Astrocyte (in vitro differentiated cells and primary cell): ENCODE data around the gene IGSF21. TPM values are rescaled to one million over a fixed set of nuclear protein-coding genes. Genes with fewer than 3 reads are reported as not detected.

Experiments
- DNase-seq: peaks from one replicate; pipeline ENCODE4 v3.0.0-alpha.2; 2010; ENCODE audit warnings: low read depth
- FAIRE-seq: peaks from 2 replicates; lab custom pipeline; 2011; peaks lifted over from hg19 to GRCh38; lab: Jason Lieb, UNC
- H2AFZ ChIP-seq: 2 replicates; pipeline ENCODE4 v1.6.0; 2012; ENCODE audit warnings: low read depth, low read length, inconsistent platforms
- H3K27ac ChIP-seq: 2 replicates; pipeline ENCODE4 v1.5.1; 2011; ENCODE audit warnings: low read depth, low read length, inconsistent platforms
- H3K27me3 ChIP-seq: 2 replicates; pipeline ENCODE4 v1.6.0; 2011; ENCODE audit warnings: low read length, inconsistent platforms; ENCODE audit not compliant: insufficient read depth
- H3K36me3 ChIP-seq: 2 replicates; pipeline ENCODE4 v1.5.1; 2011; ENCODE audit warnings: low read length, inconsistent platforms; ENCODE audit not compliant: insufficient read depth
- H3K4me1 ChIP-seq: 2 replicates; pipeline ENCODE4 v1.5.1; 2011; ENCODE audit warnings: low read length, inconsistent platforms; ENCODE audit not compliant: insufficient read depth
- H3K4me2 ChIP-seq: 2 replicates; pipeline ENCODE4 v1.6.0; 2012; ENCODE audit warnings: low read length, inconsistent platforms
- H3K4me3 ChIP-seq: 2 replicates; pipeline ENCODE4 v1.5.1; 2011; ENCODE audit warnings: low read depth, mild to moderate bottlenecking, low read length, inconsistent platforms; ENCODE audit not compliant: insufficient read depth
- H3K79me2 ChIP-seq: 2 replicates; pipeline ENCODE4 v1.6.0; 2012; ENCODE audit warnings: mild to moderate bottlenecking, low read length, inconsistent platforms; ENCODE audit not compliant: insufficient read depth
- H3K9ac ChIP-seq: 2 replicates; pipeline ENCODE4 v1.6.0; 2012; ENCODE audit warnings: mild to moderate bottlenecking, low read length, inconsistent platforms
- H3K9me3 ChIP-seq: 2 replicates; pipeline ENCODE4 v1.5.1; 2012; ENCODE audit warnings: low read depth, mild to moderate bottlenecking, low read length, inconsistent platforms; ENCODE audit not compliant: insufficient read depth
- H4K20me1 ChIP-seq: 2 replicates; pipeline ENCODE4 v1.6.0; 2012; ENCODE audit warnings: low read length, inconsistent platforms; ENCODE audit not compliant: insufficient read depth
- H3K27ac Mint-ChIP-seq: one replicate; pipeline ENCODE4 v1.8.0; 2021; ENCODE audit warnings: mild to moderate bottlenecking, mixed read lengths; ENCODE audit not compliant: unreplicated experiment
- H3K27me3 Mint-ChIP-seq: one replicate; pipeline ENCODE4 v1.8.0; 2021; ENCODE audit warnings: low read depth, mixed read lengths; ENCODE audit not compliant: unreplicated experiment
- H3K36me3 Mint-ChIP-seq: one replicate; pipeline ENCODE4 v1.8.0; 2021; ENCODE audit warnings: low read depth, mixed read lengths; ENCODE audit not compliant: unreplicated experiment
- H3K4me1 Mint-ChIP-seq: one replicate; pipeline ENCODE4 v1.8.0; 2021; ENCODE audit warnings: low read depth, mixed read lengths; ENCODE audit not compliant: unreplicated experiment
- H3K4me3 Mint-ChIP-seq: one replicate; pipeline ENCODE4 v1.8.0; 2021; ENCODE audit warnings: mild to moderate bottlenecking, moderate library complexity, mixed read lengths; ENCODE audit not compliant: unreplicated experiment
- H3K9me3 Mint-ChIP-seq: one replicate; pipeline ENCODE4 v1.8.0; 2021; ENCODE audit warnings: mild to moderate bottlenecking, mixed read lengths; ENCODE audit not compliant: unreplicated experiment
- CTCF ChIP-seq: IDR thresholded peaks from 2 replicates; pipeline ENCODE4 v1.5.1; 2011; ENCODE audit warnings: low read depth, mild to moderate bottlenecking, inconsistent platforms, low read length, moderate library complexity; ENCODE audit not compliant: insufficient read depth
- EZH2 ChIP-seq: IDR thresholded peaks from 2 replicates; pipeline ENCODE4 v1.6.1; 2012; ENCODE audit warnings: mild to moderate bottlenecking, low read length, inconsistent platforms; ENCODE audit not compliant: insufficient read depth
- total RNA-seq: library from RNA; stranded (reverse); gene quantifications from 2 replicates; pipeline ENCODE4 v1.2.1, GENCODE V29; 2021

The IGSF21 gene
- total RNA-seq, 1 donor from 2014 or later: not detected

- Mint-ChIP-seq H3K9me3 (peaks cover 2% of the 10 kb centered on the region), H3K4me1 (no peaks in the 10 kb centered on the region), H3K36me3 (no peaks in the 10 kb centered on the region), H3K27me3 (peaks cover 68% of the 10 kb centered on the region), H3K4me3 (no peak overlapping the region), H3K27ac (no peak overlapping the region)
- Histone ChIP-seq H3K9ac (no peak overlapping the region), H2AFZ (no peak overlapping the region), H3K27me3 (no peaks in the 10 kb centered on the region), H4K20me1 (no peaks in the 10 kb centered on the region), H3K4me2 (no peak overlapping the region), H3K9me3 (no peaks in the 10 kb centered on the region), H3K27ac (no peak overlapping the region), H3K36me3 (no peaks in the 10 kb centered on the region), H3K4me1 (no peaks in the 10 kb centered on the region), H3K4me3 (no peak overlapping the region), H3K79me2 (no peaks in the 10 kb centered on the region)
- no peak for TF ChIP-seq EZH2
- FAIRE-seq (no peak), DNase-seq (no peak)
Observed at GRCh38 chr1:18353992-18354391, 246.4 kb downstream of the IGSF21 start.

- Histone ChIP-seq H3K27me3 (no peaks in the 10 kb centered on the region), H3K36me3 (no peaks in the 10 kb centered on the region), H3K4me2 (no peak overlapping the region), H3K4me3 (no peak overlapping the region), H3K79me2 (no peaks in the 10 kb centered on the region), H3K4me1 (no peaks in the 10 kb centered on the region), H3K27ac (no peak overlapping the region), H3K9me3 (no peaks in the 10 kb centered on the region), H4K20me1 (no peaks in the 10 kb centered on the region), H2AFZ (no peak overlapping the region), H3K9ac (no peak overlapping the region)
- Mint-ChIP-seq H3K4me3 (no peak overlapping the region), H3K27ac (no peak overlapping the region), H3K9me3 (peaks cover 2% of the 10 kb centered on the region), H3K36me3 (no peaks in the 10 kb centered on the region), H3K27me3 (peaks cover 63% of the 10 kb centered on the region), H3K4me1 (no peaks in the 10 kb centered on the region)
- DNase-seq (no peak), FAIRE-seq (no peak)
- TF ChIP-seq EZH2: no peak
- TF ChIP-seq CTCF: no peak
Observed at GRCh38 chr1:18354612-18355011, 247.0 kb downstream of the IGSF21 start.

- H3K27ac Mint-ChIP-seq: no peak overlapping the region
Observed at GRCh38 chr1:18357622-18358230, 250.1 kb downstream of the IGSF21 start.

More at GRCh38 chr1:18357622-18358230, 250.1 kb downstream of the IGSF21 start:
- Histone ChIP-seq H4K20me1 (no peaks in the 10 kb centered on the region), H3K4me3 (no peak overlapping the region), H3K36me3 (no peaks in the 10 kb centered on the region), H2AFZ (no peak overlapping the region), H3K9ac (no peak overlapping the region), H3K27me3 (no peaks in the 10 kb centered on the region), H3K4me2 (no peak overlapping the region), H3K27ac (no peak overlapping the region), H3K79me2 (no peaks in the 10 kb centered on the region), H3K9me3 (no peaks in the 10 kb centered on the region), H3K4me1 (no peaks in the 10 kb centered on the region)
- FAIRE-seq (no peak), DNase-seq (no peak)
- no peak overlapping the region for H3K4me3 Mint-ChIP-seq
- H3K4me1 Mint-ChIP-seq: no peaks in the 10 kb centered on the region
- H3K27me3 Mint-ChIP-seq: peaks cover 53% of the 10 kb centered on the region
- TF ChIP-seq EZH2 (no peak), CTCF (no peak)
- no peaks in the 10 kb centered on the region for H3K36me3 Mint-ChIP-seq
- no peaks in the 10 kb centered on the region for H3K9me3 Mint-ChIP-seq
